GM12891 (cell line): ENCODE results near the gene PRCD.

Source experiments
- PAX5 ChIP-seq: IDR thresholded peaks from 2 replicates; pipeline ENCODE4 v1.6.1; 2011; ENCODE audit warnings: low read length, moderate library complexity, mild to moderate bottlenecking; ENCODE audit not compliant: insufficient read depth, severe bottlenecking
- POLR2A ChIP-seq: IDR thresholded peaks from 2 replicates; pipeline ENCODE4 v1.6.1; 2011; ENCODE audit warnings: low read depth, low read length, control low read depth
- POLR2AphosphoS5 ChIP-seq: IDR thresholded peaks from 2 replicates; pipeline ENCODE4 v1.6.1; 2011; ENCODE audit warnings: low read depth, low read length, control low read depth
- POU2F2 ChIP-seq: IDR thresholded peaks from 2 replicates; pipeline ENCODE4 v1.6.1; 2011; ENCODE audit warnings: low read depth, mild to moderate bottlenecking, control low read depth, low read length, moderate library complexity
- SPI1 ChIP-seq: IDR thresholded peaks from 2 replicates; pipeline ENCODE4 v1.6.1; 2011; ENCODE audit warnings: low read depth, low read length, control low read depth
- TAF1 ChIP-seq: IDR thresholded peaks from 2 replicates; pipeline ENCODE4 v1.6.1; 2011; ENCODE audit warnings: low read depth, low read length, control low read depth

- TF ChIP-seq POLR2A: no peak
- TF ChIP-seq TAF1: no peak
- TF ChIP-seq POLR2AphosphoS5: no peak
- TF ChIP-seq SPI1: no peak
- no peak for TF ChIP-seq POU2F2
- no peak for TF ChIP-seq PAX5
Observed at GRCh38 chr17:76513306-76513692, 26.5 kb upstream of the PRCD start.
